GM18502 (cell line): Measurements from ENCODE around the gene TGM2.

Experiments
- ATAC-seq: cut with Tn5 transposase; IDR thresholded peaks from one replicate; pipeline ENCODE4 v1.9.1; 2021; ENCODE audit warnings: mild to moderate bottlenecking; ENCODE audit not compliant: unreplicated experiment, poor library complexity

Gene TGM2

DNA sequence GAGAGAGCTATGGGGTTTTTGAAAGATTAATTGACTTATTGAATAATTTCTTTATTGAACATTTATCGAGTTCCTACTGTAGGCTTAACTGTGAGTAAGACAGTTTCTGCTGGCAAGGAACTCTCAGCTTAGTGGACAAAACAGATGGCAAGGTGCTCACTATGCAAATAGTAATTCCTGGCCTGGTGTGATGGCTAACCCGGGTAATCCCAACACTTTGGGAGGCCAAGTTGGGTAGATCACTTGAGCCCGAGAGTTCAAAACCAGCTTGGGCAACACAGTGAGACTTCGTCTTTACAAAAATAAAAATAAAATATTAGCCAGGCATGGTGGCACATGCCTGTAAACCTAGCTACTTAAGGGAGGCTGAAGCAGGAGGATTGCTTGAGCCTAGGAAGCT is 13.5 kb upstream of the TGM2 start:
- ATAC-seq = no peak

DNA sequence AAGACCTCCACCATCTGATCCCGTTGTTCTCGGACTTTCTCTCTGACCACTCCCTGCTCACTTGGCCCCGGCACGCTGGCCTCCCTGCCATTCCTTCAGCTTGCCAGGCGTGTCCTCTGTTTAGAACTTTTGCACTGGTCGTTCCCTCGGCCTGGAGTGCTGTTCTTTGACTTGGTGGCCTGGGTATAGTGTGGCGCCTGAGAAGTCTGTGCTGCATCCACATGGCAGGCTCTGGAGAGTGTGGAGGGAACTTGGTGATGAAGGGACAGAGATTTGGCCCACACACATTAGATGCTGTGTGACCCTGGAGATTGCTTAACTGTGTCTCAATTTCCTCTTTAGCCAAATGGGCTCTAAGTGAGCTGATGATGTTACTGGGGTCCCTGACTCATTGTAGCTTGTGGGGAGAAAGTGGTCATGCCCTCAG is 13.0 kb upstream of the TGM2 start:
- ATAC-seq = no peak

DNA sequence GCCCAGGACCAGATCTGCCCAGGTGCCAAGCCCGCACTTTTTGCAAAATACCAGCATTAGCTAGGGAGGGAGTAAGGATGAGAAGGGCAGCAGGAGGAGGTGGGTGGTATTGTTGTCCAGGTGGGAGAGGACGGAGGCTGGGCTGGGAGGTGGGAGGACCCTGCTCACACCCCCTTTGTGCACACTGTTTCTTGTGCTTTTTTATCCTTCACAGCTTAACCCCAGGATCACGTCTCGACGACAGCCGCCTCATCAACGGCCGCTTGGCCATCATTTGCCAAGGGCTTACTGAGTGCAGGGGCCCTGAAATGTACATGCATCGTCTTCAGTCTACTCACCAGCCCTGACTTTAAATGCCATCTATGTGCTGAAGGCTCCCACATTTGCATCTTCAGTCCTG is 12.1 kb upstream of the TGM2 start:
- ATAC-seq = no peak

DNA sequence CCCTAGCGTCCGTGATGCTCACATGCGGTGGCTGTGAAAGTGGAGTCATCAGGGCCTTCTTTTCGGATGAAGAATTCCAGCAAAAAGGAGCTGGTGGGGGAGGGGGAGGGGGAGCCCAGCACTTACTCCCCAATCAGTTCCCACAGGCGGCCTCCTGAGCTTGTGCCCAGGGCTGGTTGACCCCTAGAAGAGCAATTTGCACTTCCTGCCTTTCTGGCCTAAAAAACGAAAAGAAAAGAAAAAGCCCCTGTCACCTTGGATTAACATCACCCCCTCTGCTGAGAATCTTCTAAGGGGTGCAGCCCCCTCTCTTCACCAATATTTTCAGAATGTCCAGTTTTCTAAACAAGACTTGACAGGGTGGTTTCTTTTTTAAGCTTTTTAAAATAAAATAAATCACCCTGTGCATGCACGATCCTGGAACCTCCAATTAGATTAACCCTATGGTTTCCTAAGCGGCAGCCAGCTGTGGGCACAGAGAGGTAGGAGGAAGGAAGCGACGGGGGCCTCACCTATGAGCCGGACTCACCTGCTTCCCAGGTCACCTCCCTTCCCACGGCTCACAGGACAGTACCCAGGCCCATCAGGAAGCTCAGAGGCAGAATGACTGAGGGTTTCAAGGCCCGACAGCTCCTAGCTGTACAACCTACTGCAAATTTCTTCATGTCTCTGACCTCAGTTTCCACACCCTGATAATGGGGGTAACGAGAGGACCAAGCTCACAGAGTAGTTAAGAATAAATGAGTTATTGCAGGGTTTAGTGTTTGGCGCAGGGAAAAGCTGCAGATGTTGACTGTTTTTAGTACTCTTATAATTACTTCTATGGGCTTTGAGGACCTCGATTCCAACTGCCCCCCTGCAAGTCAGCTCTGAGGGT is 10.5 kb upstream of the TGM2 start:
- no peak for ATAC-seq

DNA sequence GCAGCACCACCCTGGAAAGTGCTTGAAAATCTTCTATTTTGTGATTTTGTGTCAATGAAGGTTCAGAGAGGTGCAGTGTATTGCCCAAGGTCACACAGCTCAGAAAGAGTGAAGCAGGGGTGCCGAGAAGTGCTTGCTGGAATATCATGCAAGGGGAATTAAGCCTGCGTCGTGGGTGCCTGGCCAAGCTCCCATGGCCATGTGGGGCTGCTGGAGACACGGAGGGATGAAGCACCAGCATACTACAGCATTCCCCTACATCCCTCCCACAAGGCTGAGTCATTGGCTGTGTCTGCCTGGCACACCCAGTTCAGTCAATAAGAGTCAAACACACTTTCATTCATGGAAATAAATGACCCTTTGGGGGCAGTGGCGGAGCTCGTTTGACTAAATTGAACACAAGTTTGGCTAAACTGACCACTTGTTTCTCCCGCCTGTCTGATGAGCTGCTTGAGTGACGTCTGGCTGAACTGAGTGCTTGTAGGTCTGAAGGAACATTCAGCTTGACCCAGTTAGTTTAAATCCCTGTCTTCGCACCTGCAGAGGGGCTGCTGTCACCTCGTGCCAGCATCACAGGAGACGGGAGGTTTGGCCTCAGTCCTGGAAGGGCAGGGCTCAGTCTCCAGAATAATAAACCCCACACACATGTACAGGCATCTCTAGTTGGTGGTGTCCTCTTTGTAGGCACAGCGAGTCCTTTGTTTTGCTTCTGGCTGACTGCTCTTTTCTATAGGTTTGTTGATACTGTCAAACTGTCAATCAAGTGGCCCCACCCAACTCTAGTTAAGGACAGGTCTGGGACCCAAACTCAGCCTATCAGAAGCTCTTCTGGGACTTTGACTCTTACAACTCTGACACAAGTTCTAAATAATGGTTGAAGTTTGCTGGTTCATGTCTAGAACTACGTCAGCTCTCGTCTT is 8.4 kb upstream of the TGM2 start:
- ATAC-seq = no peak

DNA sequence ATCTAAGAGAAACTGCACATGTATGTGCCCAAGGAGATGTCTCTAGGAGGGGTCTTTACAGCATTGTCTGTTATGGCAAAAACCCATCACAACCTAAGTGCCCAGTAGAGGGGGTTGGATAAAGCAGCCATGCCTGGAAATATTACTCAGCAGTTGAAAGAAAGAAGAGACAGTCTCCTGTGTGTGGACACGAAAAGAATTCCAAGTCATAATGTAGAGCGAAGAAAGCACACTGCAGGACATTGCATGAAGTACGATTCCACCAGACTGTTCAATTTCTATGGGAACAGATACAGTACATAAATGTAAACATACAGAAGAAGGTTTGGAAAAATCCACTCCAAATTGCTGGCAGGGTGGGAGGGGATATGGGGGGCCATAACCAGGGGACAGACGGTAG is 7.3 kb upstream of the TGM2 start:
- no peak for ATAC-seq

DNA sequence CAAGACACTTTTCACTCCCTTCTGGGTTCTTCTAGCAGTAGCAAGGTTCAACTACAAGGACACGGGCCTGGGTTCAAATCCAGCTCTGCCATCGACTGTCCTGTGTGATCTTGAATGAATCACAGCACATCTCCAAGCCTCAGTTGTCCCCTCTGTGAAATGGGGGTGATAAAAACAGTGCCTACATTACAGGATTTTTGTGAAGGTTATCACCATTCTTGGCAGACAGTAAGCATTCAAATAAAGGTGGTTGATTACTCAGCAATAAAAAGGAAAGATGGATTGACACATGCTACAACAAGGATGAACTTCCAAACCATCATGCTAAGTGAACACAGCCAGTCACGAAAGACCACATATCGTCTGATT is 6.6 kb upstream of the TGM2 start:
- ATAC-seq = no peak

DNA sequence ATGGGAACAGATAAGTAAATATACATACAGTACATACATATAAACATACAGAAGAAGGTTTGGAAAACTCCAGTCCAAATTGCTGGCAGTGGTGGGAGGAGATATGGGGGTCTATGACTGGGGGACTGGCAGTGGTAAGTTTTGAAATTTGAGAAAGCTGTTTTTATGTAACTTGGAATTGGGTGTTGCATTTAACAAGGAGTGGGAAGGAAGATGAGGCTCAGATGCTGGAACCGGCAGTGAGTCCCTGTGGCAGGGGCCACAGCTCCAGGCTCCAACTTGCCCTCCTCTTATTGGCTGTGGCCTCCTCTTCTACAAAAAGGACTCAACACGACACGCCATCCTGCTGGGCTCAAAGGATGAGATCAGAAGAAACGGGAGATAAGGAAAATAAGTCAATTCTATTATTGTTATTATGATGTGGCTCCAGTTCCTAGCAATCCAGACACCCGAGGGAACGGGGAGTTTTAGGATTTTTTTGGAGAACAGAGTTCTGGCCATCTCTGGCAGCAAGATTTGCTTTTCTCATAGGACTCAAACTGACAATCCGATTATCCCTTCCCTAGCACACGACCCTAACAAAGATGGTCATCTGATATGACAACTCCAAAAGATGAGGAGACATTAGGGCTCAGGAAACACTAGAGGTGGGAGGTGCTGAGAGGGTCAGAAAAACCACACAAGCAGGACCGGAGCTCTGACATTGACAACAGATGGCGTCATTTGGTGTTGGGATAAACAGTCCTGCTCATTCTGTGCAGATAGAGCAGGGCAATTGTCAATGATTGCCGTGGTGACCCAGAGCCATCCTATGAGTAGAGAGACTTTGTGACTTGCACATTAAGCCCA is 6.0 kb upstream of the TGM2 start:
- no peak for ATAC-seq

DNA sequence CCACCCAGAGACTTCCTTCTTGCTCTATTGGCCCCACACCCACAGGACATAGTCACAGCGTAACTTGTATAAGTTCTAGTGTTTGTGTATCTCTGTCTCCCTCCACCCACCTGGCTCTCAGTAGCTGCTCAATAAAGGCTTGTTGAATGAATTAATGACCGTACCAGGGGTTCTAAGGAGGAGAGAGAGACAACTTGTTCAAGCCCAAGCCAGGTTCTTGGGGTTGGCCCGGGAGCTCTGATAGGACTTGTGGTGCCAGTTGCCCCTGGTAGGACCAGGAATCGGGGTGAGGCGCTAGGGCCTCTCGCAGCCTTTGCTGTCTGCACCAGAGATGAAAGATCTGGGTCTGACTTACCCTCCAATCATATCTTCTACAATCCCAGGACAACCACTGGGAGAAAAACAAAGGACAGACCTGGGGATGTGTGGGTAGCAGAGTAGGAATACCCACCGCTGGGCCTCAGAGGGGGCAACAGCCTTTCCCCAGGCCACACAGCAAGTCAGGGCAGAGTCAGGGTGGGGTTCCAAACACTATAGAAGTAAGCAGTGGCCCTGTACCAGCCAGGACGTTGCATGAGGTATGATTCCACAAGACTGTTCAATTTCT is 5.3 kb upstream of the TGM2 start:
- ATAC-seq = no peak

DNA sequence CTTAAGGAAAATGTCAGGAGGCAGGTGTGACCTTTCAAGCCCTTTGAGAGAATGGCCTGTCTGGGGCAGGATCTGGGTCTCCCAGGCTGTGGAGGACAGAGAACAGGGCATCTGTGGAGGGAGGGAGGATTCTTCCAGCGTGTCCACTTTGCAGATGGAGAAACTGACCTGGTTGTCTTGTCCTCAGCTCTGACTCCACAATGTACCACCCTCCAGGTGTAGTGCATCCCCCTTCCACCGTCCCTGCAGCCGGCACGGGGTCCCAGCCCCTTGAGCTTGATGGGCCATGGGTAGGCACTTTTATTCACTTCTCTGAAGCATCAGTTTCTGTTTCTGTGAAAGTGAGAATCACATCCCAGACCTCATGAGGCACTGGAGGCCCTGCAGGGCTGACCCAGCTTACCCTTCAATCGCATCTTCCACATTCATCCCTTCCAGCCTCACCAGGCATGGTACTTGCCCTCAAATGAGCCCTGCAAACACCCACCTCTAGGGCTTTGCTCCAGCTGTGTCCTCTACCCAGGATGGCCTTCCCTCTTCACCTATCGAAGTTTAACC is 4.6 kb upstream of the TGM2 start:
- ATAC-seq = no peak

DNA sequence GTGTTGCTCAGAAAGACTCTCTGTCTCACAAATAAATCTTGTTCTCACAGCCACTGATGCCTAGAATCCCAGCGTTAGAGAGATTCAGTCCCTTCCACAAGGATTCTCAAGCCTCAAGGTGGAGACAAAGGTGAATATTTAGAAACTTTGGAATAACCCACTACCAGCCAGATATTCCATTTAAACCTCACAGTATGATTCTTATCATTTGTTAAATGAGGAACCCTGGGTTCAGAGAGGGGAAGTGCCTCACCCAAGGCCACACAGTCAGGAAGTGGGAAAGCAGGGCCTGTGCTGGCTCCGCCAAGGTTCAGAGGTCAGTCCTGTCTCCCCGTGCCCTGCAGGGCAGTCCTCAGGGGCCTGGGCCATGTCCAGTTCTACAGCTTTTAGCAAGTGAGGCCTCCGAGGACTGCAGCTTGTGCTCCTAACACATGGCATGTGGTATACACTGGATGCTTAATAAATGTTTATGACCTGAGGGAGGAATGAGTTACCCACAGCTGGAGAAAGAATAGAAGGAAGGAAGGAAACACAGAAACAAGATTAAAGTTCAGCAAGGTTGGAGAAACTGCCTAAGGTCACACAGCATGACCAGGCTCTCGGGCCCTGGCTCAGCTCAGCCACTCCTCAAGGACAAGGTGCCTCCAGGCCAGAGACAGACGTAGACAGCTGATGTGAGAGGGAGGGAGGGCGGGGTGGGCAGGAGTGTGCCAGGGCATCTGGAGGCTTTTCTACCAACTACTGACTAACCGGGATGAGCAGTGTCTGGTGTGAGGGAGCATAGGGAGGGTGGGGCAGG is 3.9 kb upstream of the TGM2 start:
- no peak for ATAC-seq

DNA sequence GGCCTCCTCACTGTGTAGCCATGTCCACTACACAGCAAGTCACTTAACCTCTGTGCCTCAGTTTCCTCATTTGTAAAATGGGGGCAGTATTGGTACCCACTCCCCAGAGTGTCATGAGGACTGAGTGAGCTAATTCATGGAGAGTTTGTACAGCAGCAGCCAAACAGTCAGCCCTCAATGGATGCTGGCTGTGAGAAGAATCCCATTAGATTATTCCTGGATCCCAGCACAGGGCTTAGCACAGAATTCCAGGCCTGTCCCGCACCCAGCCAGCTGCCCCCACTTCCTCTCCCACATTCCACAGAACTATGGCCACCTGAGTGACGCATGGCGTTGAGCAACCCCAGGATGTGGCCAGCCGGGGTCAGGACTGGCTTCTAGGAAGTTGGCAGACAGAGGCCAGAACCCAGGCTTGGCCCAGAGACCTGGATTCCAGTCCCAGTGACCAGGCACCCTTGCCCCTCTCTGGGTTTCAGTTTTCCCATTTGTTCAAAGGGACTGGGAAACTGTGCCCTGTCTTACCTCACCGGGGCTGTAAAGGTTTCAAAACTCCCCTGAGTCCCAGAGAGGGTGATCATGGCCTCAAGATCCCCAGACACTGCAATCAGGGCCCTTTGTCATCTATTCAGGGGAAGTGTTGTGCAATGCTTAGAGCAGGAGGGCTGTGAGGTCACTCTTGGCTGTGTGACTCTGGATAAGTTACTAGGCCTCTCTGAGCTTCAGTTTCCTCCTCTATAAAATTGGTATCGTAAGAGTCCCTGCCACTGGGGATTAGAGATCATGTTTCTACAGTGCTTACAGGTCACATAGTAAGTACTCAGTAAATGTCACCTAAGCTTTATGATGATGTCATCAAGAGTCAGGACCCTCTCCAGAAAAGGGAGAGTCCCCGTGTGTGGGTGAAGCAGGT is 3.0 kb upstream of the TGM2 start:
- no peak for ATAC-seq

DNA sequence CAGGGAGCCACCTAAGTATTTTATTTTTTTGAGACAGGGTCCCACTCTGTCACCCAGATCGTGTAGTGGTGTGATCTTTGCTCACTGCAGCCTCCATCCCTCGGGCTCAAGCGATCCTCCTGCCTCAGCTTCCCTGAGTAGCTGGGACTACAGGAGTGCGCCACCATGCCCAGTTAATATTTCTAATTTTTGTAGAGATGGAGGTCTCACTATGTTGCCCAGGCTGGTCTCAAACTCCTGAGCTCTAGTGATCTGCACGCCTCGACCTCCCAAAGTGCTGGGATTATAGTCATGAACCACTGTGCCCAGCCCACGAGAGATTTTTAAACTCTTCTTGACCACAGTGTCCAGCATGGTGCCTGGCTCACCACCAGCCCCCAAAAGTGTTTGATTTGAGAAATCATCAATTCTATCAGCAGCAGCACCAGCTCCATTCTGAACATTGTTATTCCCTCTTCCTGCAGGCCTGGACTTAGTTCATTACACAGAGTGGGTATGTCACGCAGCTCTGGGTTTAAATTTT is 2.3 kb upstream of the TGM2 start:
- ATAC-seq = no peak

DNA sequence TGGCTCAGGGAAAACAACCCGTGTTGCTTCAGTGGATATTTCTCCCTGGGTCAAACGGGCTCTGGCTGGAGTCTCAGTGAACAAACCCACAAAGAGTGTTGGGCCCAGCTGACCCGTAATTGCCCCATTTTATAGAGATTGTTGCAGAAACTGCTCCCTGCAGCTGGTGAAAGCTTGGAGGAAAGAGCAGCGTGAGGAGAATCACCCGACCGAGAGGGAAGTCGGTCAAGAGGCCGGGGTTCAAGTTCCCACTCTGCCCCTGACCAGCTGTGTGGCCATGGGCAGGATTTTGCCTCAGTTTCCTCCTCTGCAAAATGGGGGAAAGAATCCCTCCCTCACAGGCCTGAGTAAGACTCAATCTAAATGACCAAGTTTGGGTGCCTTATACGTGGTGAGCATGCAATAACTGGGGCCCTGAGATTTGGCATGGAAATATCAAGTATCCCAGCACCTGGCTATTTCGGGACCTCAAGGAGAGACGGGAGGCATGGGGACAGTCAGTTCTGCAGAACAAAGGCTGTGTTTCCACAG is 1.7 kb upstream of the TGM2 start:
- no peak for ATAC-seq

DNA sequence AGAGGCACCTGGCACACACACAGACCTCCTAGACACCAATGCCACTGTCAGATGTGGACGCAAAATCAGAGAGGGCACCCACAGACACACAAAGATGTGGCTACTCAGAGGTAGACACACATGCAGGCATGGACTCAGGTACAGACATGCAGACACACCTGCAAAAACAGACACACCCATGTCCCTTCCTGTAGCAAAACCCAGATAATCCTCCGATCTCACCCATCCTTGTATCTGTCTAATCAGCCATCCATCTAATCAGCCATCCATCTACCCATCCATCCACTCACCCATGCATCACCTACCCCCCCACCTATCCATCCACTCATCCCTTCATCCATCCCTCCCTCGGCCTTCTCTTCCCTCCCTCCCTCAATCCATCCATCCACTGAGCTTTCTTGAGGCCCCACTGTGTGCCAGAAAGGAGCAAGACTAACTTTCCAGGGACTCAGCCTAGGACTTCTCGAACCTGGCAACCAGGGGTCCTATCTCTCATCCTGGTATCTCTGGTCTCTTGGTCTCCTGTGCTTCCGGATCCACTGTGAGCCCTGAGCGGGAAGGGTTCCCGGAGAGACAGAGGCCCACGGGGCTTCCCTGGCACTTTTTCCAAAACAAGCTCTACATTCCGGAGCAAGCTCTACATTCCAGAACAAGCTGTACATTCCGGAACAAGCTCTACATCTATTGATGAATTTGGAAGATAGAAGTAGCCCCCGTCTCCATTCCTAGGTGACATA is 1.1 kb upstream of the TGM2 start:
- ATAC-seq = no peak

DNA sequence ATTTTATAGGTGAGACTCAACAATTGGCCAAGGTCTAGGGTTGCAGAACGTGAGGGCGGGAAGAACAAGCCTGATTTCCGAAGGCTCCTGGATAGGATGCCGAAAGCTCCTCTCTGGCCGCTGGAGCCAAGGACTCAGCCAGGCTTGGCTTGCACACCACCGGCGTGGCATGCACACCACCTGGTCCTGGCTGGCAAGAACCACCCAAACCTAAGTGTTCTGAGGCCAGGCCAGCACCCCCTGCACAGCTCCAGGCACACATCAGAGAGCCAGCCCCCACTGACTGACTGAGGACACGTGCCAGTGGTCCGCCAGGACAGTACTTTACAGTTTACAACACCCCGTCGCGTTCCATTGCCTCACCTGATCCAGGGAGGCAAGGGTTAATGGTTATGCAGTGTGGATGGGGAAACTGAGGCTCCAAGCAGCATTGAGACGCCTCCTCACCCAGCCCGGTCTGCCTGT is 414 bp downstream of the TGM2 start:
- no peak for ATAC-seq

DNA sequence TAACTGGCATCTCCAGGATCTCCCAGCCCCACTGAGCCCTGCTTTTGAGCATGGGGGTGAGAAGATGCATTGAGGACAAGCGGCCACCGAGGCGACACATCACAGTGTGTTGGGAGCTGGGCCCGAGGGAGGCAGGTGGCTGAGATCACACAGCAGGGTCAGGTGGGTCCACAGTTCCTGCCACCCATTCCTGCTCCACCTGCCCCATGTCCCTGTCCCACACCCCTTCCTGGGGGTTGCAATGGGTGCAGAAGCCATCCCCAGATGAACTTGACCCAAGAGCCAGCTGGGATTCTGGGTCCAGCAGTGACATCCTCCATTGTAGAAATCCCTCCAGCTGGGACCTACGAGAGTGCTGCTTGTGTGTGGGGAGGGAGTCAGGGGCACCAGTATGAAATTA is 1.0 kb downstream of the TGM2 start:
- ATAC-seq = no peak
